HG03469 (cell line): Measurements from ENCODE around the gene ZNF486.
"Not testable (repeated sequence)": the region's sequence is repeated elsewhere in the genome, so short reads cannot be mapped to it uniquely, and the experiment has no call there.

ENCODE experiments used
- ATAC-seq: cut with Tn5 transposase; IDR thresholded peaks from one replicate; pipeline ENCODE4 v1.9.1; 2021; ENCODE audit warnings: mild to moderate bottlenecking, moderate library complexity, moderate number of reproducible peaks; ENCODE audit not compliant: unreplicated experiment

The ZNF486 gene

DNA sequence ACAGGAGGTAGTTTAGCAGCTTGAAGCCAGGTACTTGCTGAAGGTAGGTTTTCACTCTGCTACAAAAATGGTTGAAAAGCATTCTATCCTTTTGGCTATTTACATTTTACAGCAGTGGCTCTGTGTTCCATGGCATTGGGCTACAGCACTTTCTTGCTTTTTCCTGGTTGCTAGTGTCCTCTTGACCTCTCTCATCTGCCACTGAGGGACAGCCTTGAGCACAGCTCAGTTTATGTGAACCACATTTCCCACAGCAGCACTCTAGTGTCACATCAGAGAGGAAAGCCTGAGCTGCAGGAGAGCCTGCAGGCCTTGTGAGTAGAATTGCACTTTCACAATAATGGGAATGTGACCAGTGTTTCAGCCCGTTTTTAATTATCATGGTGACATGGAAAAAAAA, 54.6 kb downstream of the ZNF486 start:
- ATAC-seq, result not testable (repeated sequence)

DNA sequence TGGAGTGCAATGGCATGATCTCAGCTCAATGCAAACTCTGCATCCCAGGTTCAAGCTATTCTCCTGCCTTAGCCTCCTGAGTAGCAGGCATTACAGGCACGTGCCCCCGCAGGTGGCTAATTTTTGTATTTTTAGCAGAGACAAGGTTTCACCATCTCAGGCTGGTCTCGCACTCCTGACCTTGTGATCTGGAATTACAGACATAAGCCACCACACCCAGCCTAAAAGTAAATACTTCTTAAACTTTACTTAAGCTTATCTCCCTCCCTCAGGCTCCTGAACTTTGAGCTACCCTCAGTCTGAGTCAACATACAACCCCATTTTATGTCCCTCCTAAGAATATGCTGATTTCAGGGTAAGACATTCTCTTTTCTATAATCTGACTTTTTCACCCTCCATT, 66.1 kb downstream of the ZNF486 start:
- ATAC-seq, result no peak

DNA sequence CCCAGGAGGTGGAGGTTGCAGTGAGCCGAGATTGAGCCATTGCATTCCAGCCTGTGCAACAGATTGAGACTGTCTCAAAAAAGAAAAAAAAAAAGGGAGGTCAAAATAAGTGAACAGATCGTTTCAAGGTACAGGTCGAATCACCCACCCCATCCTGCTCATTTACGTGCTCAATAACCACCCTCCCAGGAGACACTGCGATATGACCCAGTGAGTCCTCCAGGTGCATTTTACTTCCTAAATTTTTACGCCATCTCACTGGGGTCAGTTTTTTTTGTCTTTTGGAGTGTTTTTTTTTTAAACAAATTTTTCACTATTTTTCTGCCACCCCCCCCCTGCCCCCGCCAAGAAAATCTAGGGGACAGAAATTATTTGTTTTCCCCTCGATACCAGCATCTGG, 68.1 kb downstream of the ZNF486 start:
- no peak for ATAC-seq

DNA sequence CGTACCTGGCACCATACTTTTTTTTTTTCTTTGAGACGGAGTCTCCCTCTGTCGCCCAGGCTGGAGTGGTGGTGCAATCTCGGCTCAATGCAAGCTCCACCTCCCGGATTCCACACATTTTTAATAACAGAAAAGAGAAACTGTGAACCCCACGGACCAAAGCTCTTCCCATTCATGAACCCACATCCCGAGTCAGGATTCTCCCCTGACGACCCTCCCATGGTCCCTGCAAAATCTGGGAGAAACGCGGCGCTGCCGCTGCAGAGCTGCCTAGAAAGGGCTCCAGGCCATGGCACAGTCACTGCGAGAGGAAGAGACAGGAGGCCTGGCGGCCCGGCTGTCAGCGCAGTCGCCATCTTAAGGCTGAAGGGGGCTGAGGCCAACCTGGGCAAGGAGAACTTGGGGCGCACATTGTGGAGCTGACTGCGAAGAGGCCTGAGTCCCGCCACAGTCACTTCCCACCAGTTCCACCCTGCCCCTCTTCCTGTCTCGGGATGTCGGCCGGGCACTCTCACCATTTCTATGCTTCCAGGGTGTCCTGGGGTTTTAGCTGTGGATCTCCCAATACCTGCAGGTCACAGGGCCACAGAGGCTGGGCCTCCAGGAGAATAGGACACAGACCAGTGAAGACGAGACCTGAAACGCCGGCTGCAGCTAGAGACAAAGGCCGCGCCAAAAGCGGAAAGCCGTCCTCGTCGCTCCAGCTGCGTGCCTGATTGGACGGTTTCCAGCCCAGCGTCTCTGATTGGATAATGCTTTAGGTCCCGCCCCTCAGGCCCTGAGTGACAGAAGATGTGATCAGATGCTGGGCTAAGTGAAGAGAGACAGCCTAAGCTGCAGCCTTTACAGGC, 71.0 kb downstream of the ZNF486 start:
- peak; percentile 44 for ATAC-seq

DNA sequence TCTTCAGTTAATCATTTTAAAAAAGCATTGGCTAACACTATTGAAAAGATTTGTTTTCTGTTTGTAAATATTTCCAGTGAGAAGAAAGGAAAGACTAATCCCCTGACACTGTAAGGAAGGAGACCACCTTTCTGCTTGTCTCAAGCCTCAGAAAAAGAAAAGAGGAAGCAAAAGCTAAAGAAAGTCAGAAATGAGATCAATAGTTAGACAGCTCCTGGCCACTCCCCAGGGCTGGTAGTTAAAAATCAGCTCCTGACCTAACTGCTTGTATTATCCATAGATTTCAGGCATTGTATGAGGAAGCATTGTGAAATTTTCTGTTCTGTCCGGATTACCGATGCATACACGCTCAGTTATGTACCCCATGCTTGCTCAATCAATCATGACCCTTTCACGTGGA, 76.6 kb downstream of the ZNF486 start:
- no peak for ATAC-seq

DNA sequence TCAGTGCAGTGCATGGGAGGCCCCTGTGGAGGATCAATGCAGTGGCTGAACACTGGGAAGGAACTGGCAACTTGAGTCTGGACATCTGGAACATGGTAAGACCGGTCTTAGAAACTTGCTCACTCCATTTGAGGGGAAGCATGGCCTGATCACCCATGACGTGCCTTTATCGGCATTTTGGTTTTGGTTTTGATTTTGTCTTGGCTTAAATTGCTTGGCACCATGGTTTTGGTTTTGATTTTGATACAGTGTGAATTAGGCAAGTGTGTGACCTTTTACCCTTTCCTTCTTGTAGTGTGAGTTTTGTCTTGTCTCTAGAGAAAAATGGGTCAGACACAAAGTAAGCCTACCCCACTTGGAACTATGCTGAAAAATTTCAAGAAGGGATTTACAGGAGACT, 77.3 kb downstream of the ZNF486 start:
- no peak for ATAC-seq

DNA sequence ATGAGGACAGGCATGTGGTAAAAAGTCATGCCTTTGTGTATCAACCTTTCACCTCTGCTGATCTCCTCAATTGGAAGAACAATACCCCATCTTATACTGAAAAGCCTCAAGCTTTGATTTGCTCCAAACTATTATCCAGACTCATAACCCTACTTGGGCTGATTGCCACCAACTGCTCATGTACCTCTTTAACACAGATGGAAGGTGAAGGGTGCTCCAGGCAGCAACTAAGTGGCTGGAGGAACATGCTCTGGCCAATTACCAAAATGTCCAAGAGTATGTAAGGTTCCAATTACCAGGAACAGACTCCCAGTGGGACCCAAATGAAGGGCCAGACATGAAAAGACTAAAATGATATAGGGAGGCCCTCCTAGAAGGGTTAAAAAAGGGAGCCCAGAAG, 78.3 kb downstream of the ZNF486 start:
- ATAC-seq, result no peak

DNA sequence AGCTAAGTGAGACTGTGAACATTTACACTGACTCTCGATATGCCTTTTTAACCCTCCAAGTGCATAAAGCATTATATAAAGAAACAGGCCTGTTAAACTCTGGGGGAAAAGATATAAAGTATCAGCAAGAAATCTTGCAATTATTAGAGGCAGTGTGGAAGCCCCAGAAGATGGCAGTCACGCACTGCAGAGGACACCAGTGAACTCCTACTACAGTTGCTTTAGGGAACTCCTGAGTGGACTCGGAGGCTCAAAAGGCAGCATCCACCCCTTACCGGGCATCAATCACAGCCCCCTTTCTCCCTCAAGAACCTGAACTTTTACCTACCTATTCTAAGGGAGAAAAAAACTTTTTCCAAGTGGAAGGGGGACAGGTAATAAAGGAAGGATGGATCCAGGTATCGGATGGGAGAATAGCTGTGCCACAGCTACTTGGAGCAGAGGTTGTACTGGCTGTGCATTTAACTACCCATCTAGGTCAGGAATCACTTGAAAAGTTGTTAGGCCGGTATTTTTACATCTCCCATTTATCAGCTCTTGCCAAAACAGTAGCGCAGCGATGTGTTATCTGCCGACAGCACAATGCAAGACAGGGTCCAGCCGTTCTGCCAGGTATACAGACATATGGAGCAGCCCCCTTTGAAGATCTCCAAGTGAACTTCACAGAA, 80.1 kb downstream of the ZNF486 start:
- ATAC-seq, result no peak

DNA sequence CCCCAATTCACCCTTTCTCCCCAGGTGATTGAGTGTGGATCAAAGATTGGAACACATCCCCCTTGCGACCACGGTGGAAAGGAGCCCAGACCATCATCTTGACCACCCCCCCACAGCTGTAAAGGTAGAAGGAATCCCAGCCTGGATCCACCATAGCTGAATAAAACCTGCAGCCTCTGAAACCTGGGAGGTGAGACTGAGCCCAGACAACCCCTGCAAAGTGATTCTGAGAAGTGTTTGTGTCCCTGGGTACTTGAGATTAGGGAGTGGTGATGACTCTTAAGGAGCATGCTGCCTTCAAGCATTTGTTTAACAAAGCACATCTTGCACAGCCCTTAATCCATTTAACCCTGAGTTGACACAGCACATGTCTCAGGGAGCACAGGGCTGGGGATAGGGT, 81.2 kb downstream of the ZNF486 start:
- ATAC-seq, result not testable (repeated sequence)
